GM21529 (cell line): ENCODE measurements around the gene TBL1Y.
"Not testable (repeated sequence)": the region's sequence is repeated elsewhere in the genome, so short reads cannot be mapped to it uniquely, and the experiment has no call there.

ENCODE experiments used
- ATAC-seq: cut with Tn5 transposase; IDR thresholded peaks from one replicate; pipeline ENCODE4 v1.9.1; 2021; ENCODE audit not compliant: unreplicated experiment

The TBL1Y gene

DNA sequence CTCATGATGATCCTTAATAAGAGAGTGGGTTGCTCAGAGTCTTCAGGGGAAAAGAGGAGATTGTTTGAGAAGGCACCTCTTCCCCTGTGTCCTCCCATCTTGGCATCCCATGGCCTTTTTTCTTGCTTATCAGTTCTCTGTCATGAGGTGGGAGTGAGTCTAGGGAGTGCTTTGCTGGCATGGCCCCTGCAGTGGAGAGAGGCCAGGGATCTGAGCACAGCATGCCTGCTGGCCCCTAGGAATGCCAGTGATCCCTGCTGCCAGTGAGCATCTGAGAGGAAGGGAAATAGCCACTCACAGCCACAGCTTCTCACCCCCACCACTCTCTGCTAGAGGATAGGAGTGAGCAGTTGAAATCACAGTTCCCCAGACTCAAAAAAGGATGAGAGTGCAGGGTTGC is 168.2 kb downstream of the TBL1Y start:
- no peak for ATAC-seq

DNA sequence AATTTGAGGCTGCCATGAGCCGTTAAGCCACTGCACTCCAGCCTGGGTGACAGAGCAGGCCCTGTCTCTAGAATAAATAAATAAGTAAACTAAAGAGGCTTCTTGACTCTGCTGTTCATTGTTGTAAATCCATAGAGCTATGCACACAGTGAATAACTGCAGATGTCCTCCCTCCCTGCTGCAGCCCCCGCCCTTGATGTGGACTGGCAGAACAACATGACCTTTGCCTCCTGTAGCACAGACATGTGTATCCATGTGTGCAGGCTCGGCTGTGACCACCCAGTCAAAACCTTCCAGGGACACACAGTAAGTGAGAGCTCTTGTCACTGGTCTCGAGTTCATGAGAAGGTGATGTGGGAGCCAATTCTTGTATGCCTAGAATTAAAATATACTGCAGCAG is 170.1 kb downstream of the TBL1Y start:
- not testable (repeated sequence) for ATAC-seq

DNA sequence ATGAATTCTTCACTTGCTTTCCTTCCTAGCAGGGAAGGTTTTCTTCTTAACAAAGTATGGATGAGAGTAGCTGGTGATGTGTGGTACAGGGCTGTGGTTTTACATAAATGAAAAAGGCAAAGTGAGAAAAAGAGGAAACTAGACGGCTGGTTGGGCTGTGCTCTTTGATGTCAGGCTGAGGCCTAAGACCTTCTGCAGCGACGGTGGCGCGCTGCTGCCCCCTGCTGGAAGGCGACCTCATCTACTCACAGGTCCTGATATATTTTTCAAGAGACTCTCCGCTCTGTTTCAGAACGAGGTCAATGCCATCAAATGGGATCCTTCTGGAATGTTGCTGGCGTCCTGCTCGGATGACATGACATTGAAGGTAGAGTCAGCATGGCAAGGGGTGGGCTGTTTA is 175.1 kb downstream of the TBL1Y start:
- ATAC-seq: no peak

DNA sequence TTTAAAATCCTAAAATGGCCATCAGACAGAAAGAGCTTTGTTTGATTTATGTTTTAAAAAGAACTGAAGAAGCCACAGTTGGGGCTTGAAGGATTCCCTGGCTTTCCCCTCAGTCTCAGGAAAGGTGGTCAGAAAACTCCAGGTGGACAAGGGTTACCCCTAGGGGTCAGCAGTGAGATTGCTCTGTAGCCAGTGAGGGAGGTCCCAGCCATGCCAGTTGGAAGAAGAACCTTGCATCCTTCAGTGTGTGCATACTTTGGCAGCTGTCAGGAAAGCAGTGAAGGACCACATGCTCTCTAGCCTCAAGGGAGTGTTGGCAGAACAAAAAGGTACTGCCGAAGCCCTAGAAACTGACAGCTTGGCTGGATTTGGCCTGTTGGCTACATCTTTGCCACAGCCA is 182.3 kb downstream of the TBL1Y start:
- ATAC-seq: no peak

DNA sequence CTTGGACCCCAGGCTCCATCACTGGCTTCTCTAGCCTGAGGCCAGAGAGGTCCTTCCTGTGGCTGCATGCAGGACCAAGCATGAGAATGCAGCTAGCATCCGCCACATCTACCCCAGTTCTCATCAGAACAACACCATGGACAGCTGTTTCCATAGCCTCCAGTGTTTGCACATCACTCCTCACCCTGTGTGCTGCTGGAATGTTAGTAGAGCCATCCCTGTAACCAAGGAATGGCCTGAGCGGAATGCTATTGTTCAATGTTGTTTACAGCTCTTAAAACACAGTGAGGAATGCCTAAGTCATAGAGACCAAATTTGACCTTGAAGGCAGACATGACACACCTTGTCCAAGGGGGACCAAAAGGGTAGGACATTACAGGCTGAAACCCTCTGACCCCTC is 183.9 kb downstream of the TBL1Y start:
- no peak for ATAC-seq

DNA sequence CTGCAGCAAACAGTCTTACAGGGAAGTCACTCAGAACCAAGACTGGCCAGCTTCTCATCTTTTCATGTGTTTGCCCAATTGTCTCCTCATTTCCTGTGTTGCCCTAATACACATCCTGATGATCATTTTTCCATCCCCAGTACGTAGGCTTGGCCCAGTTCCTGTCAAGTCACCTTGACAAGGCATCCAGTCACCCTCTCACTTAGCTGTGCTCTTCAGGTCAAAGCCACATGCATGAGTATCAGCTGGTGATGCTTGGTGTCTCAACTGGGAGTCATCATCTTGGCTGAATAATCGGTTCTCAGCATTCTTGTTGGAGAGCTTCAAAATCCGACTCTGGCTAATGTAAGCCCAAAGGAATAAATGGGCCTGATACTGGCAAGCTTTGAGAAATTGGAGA is 186.5 kb downstream of the TBL1Y start:
- no peak for ATAC-seq

DNA sequence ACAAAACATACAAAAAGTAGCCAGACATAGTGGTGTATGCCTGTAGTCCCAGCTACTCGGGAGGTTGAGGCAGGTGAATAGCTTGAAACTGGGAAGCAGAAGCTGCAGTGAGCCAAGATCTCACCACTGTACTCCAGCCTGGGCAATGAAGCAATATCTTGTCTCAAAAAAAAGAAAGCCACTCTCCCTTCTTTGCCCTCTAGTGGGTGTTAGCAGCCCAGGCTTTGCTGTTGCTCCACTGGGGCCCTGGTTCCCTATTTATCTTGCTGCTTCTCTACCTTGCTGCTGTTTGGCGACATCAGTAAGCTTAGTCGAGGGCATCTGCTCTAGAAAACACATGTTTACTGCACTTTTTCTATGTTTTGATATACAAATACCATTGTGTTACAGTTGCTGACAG is 189.2 kb downstream of the TBL1Y start:
- no peak for ATAC-seq

DNA sequence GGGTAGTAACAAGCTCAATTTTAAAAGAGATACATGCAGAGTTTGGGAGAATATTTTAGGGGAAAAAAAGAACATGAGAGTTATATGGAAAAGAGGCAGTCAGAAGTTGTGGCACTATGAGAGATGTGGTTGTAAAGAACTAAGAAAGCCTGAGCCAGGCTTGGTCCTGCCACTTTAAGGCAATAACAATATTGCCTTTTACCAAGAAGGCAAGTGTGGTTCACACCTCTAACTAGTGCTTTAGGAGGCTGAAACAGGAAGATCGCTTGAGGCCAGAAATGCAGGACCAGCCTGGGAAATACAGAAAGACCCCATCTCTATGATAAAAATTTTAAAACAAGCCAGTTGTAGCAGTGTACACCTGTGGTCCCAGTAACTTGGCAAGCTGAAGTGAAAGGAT is 192.2 kb downstream of the TBL1Y start:
- no peak for ATAC-seq

DNA sequence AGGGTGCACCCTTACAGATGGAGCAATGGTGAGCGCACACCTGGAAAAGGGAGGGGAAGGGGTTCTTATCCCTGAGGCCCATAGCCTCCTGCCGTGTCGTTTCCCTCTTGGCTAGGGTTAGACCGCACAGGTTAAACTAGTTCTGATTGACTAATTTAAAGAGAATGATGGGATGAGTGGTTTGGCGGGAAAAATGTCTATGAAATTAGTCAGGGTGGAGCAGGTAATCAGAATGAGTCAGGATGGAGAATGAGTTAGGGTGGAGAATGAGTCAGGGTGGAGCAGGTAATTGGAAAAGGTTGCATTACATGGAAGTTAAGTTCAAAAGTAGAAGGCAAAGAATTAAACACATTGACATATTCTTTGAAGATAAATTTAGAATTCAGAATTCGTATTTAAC is 196.7 kb downstream of the TBL1Y start:
- no peak for ATAC-seq

DNA sequence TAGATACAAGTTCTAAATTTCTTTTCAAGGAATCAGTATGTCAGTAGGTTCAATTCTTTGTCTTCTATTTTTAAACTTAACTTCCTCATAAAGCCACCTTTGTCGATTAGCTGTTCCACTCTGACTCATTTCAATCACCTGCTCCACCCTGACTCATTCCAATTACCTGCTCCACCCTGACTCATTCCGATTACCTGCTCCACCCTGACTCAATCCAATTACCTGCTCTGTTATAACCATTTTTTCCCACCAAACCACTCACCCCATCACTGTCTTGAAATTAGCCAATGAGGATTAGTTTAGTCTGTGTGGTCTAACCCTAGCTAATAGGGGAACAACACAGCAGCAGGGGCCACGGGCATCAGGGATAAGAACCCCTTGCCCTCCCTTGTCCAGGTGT is 199.6 kb downstream of the TBL1Y start:
- ATAC-seq: no peak

DNA sequence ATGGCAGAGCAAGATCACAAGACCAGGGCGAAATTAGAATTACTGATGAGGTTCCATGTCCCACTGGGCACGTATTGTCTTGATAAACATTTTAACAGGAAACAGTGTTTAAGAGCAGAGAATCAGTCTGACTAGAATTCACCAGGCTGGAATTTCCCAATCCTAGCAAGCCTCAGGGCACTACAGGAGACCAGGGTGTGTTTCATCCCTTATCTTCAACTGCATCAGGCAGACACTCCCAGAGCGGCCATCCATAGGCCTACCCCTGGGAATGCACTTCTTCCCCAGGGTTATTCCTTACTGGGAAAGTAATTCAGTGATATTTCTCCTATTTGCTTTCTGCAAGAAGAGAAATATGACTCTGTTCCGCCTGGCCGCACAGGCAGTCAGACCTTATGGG is 205.4 kb downstream of the TBL1Y start:
- ATAC-seq: no peak

DNA sequence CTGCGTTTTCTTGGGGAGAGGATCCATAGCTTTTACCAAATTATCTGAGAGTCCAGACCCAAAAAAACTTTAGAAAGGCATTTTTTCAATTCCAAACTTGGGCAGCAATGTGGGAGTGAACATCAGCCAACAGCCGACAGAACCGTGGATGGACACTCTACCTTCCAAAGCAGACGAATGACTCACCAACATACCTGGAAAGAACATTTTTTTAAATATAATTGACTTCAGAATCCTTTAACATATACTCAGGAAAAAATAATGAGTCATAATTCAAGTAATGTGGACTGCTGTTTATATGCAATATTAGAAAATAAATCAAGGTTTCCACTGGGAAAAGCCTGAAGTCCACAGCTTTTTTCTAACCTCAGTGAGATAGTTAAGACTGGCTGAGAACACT is 211.7 kb downstream of the TBL1Y start:
- ATAC-seq: no peak

DNA sequence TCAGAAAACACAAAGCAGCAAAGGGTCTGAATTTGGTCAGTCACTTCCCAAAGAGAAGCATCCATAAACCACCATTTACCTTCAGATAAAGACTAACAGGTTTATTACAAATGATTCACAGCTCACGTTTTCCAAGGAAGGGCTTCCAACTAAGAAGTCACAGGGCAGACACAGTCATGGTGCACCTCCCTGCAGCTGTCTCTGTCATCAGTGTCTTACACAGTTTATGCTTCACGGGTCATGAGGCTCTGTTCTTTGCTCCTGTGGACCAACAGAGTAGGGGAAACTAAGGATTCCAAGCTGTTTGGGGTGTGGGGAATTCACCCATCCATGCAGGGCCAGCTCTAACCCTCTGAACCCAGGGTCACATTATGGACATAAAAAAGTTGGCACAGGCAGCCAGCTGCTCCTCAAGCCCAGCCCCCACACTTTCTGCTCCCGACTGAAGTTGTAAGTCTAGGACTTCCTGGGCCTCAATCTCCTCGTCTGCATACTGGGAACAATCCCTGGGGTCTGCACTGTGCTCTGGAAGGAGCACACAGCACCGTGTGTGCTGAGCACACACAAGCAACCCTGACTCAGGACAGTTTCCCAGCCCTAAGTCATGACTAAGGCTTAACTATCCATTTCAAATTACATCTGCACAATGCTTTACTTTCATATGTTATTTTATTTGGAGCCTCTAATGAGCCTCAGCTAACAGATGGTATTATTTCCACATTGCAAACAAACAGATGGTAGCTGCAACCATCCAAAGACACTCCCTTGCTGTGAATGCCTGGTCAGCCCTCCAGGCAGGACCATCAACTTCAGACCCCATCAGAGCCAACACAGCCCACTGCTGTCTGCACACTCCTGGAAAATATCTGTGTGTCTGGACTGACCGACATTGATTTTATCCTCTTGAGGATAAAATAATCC is 214.9 kb downstream of the TBL1Y start:
- ATAC-seq: no peak

DNA sequence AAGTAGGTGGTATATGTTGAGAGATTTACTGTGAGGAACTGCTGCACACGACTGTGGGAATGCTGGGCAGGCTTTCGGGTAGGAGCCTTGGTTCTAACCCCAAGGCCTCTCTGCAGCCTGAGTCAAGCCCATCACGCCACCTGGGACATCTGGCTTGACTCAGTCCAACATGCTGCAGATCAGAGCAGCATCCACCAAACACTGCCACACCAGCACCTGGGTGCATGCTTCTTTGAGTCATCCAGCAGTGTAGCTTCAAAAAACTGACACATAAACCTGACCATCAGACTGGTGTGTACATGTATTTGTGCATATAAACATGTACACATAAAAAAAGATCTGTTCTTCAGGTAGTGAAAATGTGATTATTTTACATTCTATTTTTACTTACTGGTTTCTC is 217.7 kb downstream of the TBL1Y start:
- ATAC-seq: no peak
